T47D (cell line): Measurements from ENCODE around the gene PARD3.

Experiments used
- DNase-seq, 2 experiments: peaks; one replicate each; pipeline versions ENCODE4 v3.0.0 to v3.0.0-alpha.2; 2011 to 2012; ENCODE audit warnings: low read depth in 1 of 2, low spot score in 1 of 2
- JUND ChIP-seq: IDR thresholded peaks from 2 replicates; pipeline ENCODE4 v1.6.1; 2012; ENCODE audit warnings: low read depth
- in situ Hi-C: cut with HindIII; loops from 2 replicates; pipeline ENCODE4 v1.10.0; 2016; ENCODE audit warnings: low sequenced_read_pairs, low pct_unique_long_range_greater_than_20kb

PARD3 gene

DNA sequence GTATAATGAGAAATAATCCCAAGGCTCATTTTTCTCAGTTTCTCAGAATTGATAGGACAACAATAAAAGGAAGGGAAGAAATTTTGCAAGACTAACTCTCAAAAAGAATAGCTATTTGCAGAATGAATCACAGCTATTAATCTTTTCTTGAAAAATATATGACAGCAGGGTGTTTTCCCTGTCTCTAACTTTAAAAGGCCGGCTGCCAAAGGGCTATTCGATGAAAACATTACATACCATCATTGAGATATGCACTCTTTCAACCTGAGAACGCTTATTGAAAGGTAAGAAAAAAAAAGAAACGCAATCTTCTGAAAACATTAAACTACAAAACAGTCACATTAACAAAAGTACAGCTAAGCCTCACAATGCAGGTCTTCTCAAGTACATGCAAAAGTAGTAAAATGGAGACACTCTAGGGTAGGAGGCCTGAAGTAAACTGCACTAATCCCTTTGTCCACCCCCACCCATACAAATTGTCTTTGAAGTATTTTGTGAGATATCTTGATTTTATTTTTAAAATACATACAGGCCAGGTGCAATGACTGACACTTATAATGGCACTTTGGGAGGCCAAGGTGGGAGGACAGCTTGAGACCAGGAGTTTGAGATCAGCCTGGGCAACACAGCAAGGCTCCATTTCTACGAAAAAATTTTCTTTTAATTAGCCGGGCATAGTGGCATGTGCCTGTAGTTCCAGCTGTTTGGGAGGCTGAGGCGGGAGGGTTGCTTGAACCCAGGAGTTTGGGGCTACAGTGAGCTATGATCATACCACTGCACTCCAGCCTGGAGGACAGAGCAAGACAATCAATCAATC is 83.0 kb downstream of the PARD3 start:
- no peak for TF ChIP-seq JUND
- DNase-seq: no peak
- in situ Hi-C loops: no loop called here

DNA sequence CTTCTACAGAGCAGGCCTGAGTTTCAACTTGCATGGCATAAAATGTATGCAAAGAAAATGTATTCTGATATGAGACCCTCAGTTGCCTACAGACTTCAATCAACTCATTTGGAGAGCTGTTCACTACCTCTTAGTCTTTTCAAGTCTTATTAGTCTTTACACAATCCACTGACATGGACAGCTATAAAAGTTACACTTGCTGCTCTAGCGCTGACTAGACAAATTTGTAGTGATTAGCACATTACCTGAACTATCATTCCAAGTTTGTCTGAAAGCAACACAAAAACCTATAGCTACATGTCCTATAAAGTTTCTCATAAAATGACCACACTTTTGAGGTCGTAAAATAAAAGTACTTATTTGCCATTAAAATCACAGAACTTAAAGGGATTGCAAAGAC is 83.9 kb downstream of the PARD3 start:
- in situ Hi-C loops: no loop called here
- no peak for DNase-seq
- TF ChIP-seq JUND: no peak

DNA sequence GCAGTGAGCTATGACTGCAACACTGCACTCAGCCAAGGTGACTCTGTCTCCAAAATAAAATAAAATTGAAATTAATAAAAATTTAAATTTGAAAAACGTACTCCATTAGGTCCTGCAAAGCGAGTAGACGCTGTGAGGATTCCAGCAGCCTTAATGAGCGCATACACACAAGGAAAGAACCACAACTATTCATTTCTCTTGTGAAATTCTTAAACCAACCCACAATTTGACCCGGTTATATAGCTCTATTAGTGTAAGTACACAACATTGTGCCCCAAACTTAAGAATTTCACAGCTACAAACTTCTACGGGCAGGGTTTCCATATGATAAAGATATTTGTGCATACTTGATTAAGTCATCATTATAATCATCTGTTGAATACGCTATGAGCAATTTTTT is 84.4 kb downstream of the PARD3 start:
- in situ Hi-C loops: no loop called here
- no peak for TF ChIP-seq JUND
- DNase-seq: no peak

DNA sequence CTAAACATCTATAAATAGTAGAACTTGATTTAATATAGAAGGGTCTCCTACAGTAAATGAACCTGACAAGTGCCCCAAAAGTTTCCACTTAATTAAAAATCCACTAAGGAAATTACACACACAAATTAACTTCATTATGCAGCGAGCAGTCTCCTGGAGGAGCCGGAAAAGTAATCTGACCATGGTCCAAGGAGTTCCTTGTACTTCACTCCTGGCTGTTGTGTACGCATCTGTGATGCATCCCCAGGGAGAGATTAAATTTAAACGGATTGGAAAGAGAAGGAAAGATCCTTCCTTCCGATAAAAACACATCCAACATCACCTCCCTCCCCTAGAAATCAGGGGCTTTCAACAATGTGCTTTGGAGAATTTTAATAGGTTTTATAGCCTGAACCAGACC is 85.5 kb downstream of the PARD3 start:
- DNase-seq: no peak
- in situ Hi-C loops: no loop called here
- no peak for TF ChIP-seq JUND

DNA sequence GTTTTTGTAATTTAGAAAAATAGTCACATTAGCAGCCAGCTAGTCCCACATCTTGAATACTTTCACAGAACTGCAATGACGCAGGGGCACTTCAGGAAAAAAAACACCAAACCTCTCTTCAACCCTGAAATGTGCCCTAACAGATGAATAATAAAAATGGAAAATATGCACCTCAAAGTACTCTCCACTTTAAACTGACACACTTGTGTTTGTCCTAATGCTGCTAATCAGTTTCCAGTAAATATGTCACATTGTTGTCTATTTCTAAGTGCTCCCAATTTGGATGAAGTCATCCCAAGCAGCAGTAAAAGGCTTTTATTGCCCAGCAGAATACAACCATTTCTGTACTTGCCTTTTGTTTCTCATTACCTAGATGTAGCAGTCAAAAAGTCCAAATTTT is 86.7 kb downstream of the PARD3 start:
- no peak for TF ChIP-seq JUND
- in situ Hi-C loops: no loop called here
- DNase-seq: no peak

DNA sequence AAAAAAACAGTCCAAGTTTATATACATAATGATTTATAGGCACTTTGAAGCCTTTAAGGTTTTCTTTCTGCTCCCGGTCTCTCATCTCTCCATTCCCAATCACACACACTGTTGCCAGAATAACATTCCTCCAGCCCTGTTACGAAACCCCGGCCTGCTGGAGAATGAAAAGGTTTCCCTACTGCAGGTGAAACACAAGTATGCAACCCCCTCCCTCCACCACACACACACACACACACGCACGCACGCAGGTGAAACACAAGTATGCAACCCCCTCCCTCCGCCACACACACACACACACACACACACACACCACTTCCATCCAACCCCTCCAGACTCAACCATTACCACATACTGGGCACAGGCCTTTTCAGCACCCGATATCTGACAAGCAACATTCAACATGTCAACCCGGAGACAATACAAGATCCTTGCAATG is 87.5 kb downstream of the PARD3 start:
- TF ChIP-seq JUND: no peak
- in situ Hi-C loops: no loop called here
- DNase-seq: no peak

DNA sequence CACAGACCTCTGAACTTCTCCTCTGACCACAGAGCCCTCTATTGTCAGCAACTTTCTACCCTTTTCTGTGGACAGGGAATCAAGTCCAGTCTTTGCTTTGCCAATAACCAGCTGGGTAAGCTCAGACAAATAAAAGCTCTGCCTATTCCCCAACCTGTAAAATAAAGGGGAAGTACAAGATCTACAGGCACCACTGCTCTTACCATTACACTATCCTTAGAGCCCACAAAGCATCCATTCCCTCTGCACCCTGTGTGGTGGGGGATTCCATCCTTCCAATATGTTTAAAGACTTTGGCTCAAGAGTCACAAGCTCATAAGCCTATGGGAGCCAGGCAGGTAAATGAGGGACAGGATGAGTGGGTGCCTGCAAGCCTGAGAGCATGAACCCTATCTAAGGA is 88.2 kb downstream of the PARD3 start:
- no peak for TF ChIP-seq JUND
- in situ Hi-C loops: no loop called here
- no peak for DNase-seq

DNA sequence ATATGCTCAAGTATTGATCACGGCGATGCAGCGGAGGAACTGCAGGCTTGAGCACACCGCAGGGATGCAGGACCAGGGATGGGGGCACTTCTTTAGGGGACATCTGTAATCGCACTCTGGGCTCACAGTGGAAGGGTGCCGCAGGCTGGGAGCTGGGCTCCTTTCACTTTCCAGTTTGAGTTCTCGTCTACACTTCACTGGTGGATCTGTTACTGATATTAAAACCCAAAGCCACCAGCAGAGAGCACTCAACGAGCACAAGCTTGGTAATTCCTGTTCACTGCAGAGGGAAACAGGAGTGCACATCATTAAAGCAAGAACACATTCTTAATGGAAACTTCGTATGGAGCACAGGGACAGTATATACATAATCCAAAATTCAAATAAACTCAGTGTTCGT is 91.3 kb downstream of the PARD3 start:
- peak; percentile 19 to 80 for DNase-seq

DNA sequence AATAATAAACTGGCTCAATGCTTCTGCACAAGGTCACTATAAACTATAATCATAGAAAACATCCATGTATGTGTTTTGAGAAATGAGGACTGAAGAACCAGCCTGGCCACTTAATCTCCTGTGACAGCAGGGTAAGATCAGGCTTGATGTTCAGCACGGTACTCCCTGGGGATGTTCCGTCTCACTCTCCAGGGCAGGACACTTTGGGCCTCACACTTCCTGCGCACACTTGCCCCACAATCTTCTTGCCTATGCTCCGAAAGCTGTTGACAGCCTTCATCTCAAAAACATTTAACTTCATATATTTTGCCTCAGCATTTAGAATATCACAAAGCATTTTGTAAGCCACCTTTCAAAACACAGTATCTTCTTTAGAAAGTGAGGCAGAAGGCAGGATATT is 92.7 kb downstream of the PARD3 start:
- no peak for TF ChIP-seq JUND
- no peak for DNase-seq
- in situ Hi-C loops: no loop called here

More for the DNA sequence above, 91.3 kb downstream of the PARD3 start:
- no peak for TF ChIP-seq JUND
- in situ Hi-C loops: no loop called here

DNA sequence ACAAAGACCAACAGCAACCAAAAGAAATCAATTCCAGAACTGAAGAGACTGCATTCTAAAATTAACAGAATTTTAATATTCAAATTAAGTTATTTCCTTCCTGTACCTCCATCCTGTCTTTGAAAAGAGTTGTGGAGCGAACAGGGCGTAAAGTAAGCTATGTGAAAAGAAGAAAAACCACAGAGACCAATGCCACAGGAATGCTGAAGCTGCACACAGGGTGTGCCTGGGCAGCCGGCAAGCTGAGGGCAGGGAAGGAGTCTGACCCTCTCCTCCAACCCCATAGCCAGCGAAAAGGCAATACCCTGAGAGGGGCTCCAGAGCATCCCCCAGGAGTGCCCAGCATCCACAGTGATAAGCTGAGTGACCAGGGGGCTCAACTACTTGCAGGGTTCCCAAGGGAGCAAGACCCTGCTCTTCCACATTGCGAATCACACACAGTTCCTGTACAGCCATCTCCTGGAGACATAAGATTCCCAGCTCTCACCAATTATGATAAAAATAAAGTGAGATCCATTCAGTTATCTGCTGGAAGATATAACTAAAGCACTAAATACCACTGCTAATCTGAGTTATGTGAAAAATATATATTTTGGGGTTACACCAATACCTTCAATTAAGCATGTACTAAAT is 93.8 kb downstream of the PARD3 start:
- DNase-seq: peak in 1 of 2 experiments; percentile 38

DNA sequence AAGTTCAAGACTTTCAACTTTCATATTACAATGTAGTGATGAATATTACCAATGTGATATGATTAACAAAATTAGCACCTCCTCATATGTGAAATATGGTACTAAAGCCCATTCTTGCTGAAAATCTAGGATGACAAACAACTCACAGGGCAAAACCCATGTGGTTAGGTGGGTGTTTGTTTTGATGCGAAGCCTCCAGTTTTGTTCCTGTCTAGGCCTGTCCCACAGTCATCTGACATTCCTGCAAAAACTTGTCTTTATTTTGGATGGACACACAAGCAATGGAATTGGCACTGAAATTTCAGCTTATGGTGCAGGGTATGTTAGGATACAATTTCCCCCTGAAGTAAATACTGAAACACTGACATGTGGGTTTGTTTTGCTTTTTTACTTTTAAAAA is 95.3 kb downstream of the PARD3 start:
- TF ChIP-seq JUND: no peak
- in situ Hi-C loops: no loop called here
- DNase-seq: no peak

More for the DNA sequence above, 93.8 kb downstream of the PARD3 start:
- in situ Hi-C loops: no loop called here
- TF ChIP-seq JUND: no peak

DNA sequence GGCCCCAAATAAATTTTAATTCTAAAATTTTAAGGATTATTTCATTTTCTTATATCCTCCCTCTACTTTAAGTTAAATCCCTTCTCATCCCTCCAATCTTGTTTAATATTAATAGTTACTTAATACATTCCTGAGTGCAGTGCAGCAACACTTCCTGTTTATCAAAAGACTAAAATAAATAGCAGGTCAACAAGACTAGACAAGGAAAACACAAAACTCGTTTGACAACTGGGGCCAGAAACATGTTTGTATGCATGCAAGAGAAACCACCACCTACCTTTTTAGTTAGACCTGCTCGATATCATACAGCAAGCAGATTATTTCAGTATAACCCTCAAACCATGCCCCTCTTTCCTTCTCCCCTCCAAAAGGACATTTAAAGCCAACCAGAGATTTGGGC is 95.8 kb downstream of the PARD3 start:
- no peak for TF ChIP-seq JUND
- in situ Hi-C loops: no loop called here
- peak in 1 of 2 experiments; percentile 69 for DNase-seq

DNA sequence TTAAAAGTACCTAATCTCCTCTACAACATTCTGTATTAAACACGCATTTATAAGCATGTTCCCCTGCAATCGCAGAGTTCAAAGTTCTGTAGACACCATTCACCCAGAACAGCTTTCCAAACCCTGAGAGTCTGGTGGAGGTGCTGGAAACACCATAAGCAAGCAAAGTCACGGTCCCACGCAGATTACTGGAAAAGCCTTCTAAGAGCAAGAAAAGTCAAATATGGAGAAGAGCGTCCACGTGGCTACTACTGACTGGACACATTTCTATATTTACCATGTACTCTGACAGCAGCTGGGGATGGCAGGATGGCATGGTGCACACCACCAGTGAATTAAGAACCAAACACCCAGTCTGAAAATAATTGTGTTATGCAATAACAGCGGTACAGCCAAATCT is 97.7 kb downstream of the PARD3 start:
- no peak for DNase-seq
- no peak for TF ChIP-seq JUND
- in situ Hi-C loops: no loop called here
